CD4-positive, alpha-beta T cell treated with Interleukin-6 for 4 hours (primary cell): ENCODE measurements around the gene PSD4.
"Not testable (repeated sequence)": the region's sequence is repeated elsewhere in the genome, so short reads cannot be mapped to it uniquely, and the experiment has no call there.

Experiments used
- DNase-seq: peaks from one replicate; pipeline ENCODE4 v3.0.0-alpha.2; 2020; ENCODE audit warnings: mixed read lengths

Gene PSD4

GRCh38 chr2:113226462-113226861 lies 52.7 kb downstream of the PSD4 start:
- DNase-seq, result no peak

GRCh38 chr2:113227290-113227689 lies 53.5 kb downstream of the PSD4 start:
- DNase-seq, result no peak

GRCh38 chr2:113227698-113228097 lies 53.9 kb downstream of the PSD4 start:
- DNase-seq, result no peak

- DNase-seq, result no peak
Measured at GRCh38 chr2:113228351-113228750, 54.6 kb downstream of the PSD4 start.

GRCh38 chr2:113228991-113229716 lies 55.4 kb downstream of the PSD4 start:
- DNase-seq, result no peak

- no peak for DNase-seq
Measured at GRCh38 chr2:113229795-113230194, 56.0 kb downstream of the PSD4 start.

GRCh38 chr2:113230531-113230930 lies 56.8 kb downstream of the PSD4 start:
- no peak for DNase-seq

GRCh38 chr2:113231064-113231463 lies 57.3 kb downstream of the PSD4 start:
- no peak for DNase-seq

- DNase-seq, result no peak
Measured at GRCh38 chr2:113232123-113232522, 58.4 kb downstream of the PSD4 start.

- DNase-seq, result no peak
Measured at GRCh38 chr2:113232740-113233139, 59.0 kb downstream of the PSD4 start.

GRCh38 chr2:113233593-113234550 lies 60.1 kb downstream of the PSD4 start:
- no peak for DNase-seq

- DNase-seq, result no peak
Measured at GRCh38 chr2:113234721-113235346, 61.1 kb downstream of the PSD4 start.

GRCh38 chr2:113235347-113236226 lies 61.8 kb downstream of the PSD4 start:
- not testable (repeated sequence) for DNase-seq

- DNase-seq, result no peak
Measured at GRCh38 chr2:113236367-113237159, 62.8 kb downstream of the PSD4 start.

GRCh38 chr2:113237604-113238160 lies 63.9 kb downstream of the PSD4 start:
- no peak for DNase-seq

- no peak for DNase-seq
Measured at GRCh38 chr2:113238871-113239839, 65.4 kb downstream of the PSD4 start.

- DNase-seq, result no peak
Measured at GRCh38 chr2:113240150-113240914, 66.6 kb downstream of the PSD4 start.

GRCh38 chr2:113240915-113241911 lies 67.4 kb downstream of the PSD4 start:
- no peak for DNase-seq
